ENCODE data around the gene COX19. TPM values are rescaled to one million over a fixed set of nuclear protein-coding genes. Genes with fewer than 3 reads are reported as not detected.

The COX19 gene
- total and polyA plus RNA-seq, 2 of the 13 experiments (the other 11 are each of a cell fraction or from before 2014, with no cell fraction given), result 11.5 to 21.7 TPM

DNA sequence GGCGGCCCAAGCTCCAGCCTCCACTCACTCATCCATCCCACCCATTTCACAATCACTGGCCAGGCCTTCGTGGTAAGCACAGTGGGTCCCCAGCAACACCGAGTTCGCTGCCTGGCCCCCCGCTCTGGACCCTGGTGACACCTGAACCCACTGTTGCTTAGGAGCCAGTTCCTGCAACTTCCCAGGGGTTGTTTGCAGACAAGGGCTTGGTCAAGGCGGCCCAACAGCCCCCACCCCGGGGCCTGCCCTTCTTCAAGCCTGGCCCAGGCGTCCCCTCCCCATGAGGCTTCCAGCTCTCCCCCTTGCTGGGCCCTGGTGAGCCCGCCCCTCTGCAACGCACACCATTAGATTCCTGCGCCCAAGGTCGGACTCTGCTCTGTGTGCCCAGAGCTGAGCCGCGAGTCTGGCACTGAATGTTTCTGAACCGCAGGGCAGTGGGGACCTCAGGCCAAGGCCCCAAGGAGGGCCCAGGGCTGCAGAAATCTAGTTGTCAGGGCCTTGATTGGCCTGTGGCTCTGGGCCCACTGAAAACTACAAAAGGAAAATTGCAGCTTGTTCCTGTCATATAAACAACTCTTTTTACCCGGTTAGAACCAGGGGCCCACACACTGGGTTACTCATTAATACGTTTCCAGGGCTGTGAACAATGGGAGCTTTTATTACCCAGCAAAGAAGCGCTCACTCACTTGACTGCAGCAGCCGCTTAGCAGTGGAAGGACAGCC lies 2.1 kb upstream of the COX19 start (continued):
- TF ChIP-seq NFYC (CRISPR knock-in tag; IDR thresholded peaks at IDR 0.05) (peak; percentile 61), ZNF724P (CRISPR knock-in tag; IDR thresholded peaks at IDR 0.05; ENCODE audit: borderline replicate concordance) (peak; percentile 85; the same call in 1 of the 2 replicates), CENPT (CRISPR knock-in tag; IDR thresholded peaks at IDR 0.05; ENCODE audit: low read depth) (no peak), RCOR2 (CRISPR knock-in tag; IDR thresholded peaks at IDR 0.05) (peak; percentile 52; the same call in 1 of the 2 replicates), PAF1 (CRISPR knock-in tag; IDR thresholded peaks at IDR 0.05) (peak; percentile 52; the same call in 1 of the 2 replicates), ZNF510 (CRISPR knock-in tag; IDR thresholded peaks at IDR 0.05; ENCODE audit: low read depth) (0 out of 2 replicates have a peak, but pooled peaks have one; percentile 2), SP2 (CRISPR knock-in tag; IDR thresholded peaks at IDR 0.05) (no peak), SAP130 (CRISPR knock-in tag; IDR thresholded peaks at IDR 0.05; ENCODE audit: low read depth) (peak; percentile 91), ZC3H4 (CRISPR knock-in tag; IDR thresholded peaks at IDR 0.05; ENCODE audit: borderline replicate concordance) (0 out of 2 replicates have a peak, but pooled peaks have one; percentile 35), ETV5 (CRISPR knock-in tag; IDR thresholded peaks at IDR 0.05; ENCODE audit: borderline replicate concordance) (peak; percentile 35; the same call in 1 of the 2 replicates), SNAI1 (CRISPR knock-in tag; IDR thresholded peaks at IDR 0.05; ENCODE audit: borderline replicate concordance) (no peak), ZNF557 (CRISPR knock-in tag; IDR thresholded peaks at IDR 0.05) (peak; percentile 84; the same call in 1 of the 2 replicates)
- TF ChIP-seq, protein P1, sequence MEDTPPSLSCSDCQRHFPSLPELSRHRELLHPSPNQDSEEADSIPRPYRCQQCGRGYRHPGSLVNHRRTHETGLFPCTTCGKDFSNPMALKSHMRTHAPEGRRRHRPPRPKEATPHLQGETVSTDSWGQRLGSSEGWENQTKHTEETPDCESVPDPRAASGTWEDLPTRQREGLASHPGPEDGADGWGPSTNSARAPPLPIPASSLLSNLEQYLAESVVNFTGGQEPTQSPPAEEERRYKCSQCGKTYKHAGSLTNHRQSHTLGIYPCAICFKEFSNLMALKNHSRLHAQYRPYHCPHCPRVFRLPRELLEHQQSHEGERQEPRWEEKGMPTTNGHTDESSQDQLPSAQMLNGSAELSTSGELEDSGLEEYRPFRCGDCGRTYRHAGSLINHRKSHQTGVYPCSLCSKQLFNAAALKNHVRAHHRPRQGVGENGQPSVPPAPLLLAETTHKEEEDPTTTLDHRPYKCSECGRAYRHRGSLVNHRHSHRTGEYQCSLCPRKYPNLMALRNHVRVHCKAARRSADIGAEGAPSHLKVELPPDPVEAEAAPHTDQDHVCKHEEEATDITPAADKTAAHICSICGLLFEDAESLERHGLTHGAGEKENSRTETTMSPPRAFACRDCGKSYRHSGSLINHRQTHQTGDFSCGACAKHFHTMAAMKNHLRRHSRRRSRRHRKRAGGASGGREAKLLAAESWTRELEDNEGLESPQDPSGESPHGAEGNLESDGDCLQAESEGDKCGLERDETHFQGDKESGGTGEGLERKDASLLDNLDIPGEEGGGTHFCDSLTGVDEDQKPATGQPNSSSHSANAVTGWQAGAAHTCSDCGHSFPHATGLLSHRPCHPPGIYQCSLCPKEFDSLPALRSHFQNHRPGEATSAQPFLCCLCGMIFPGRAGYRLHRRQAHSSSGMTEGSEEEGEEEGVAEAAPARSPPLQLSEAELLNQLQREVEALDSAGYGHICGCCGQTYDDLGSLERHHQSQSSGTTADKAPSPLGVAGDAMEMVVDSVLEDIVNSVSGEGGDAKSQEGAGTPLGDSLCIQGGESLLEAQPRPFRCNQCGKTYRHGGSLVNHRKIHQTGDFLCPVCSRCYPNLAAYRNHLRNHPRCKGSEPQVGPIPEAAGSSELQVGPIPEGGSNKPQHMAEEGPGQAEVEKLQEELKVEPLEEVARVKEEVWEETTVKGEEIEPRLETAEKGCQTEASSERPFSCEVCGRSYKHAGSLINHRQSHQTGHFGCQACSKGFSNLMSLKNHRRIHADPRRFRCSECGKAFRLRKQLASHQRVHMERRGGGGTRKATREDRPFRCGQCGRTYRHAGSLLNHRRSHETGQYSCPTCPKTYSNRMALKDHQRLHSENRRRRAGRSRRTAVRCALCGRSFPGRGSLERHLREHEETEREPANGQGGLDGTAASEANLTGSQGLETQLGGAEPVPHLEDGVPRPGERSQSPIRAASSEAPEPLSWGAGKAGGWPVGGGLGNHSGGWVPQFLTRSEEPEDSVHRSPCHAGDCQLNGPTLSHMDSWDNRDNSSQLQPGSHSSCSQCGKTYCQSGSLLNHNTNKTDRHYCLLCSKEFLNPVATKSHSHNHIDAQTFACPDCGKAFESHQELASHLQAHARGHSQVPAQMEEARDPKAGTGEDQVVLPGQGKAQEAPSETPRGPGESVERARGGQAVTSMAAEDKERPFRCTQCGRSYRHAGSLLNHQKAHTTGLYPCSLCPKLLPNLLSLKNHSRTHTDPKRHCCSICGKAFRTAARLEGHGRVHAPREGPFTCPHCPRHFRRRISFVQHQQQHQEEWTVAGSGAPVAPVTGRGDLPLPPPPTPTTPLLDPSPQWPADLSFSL (CRISPR knock-in tag; IDR thresholded peaks at IDR 0.05), result 0 out of 2 replicates have a peak, but pooled peaks have one; percentile 37
- TF ChIP-seq, protein P2, sequence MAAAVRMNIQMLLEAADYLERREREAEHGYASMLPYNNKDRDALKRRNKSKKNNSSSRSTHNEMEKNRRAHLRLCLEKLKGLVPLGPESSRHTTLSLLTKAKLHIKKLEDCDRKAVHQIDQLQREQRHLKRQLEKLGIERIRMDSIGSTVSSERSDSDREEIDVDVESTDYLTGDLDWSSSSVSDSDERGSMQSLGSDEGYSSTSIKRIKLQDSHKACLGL (CRISPR knock-in tag; IDR thresholded peaks at IDR 0.05), result peak; percentile 59; the same call in 1 of the 2 replicates
- TF ChIP-seq, protein P3, sequence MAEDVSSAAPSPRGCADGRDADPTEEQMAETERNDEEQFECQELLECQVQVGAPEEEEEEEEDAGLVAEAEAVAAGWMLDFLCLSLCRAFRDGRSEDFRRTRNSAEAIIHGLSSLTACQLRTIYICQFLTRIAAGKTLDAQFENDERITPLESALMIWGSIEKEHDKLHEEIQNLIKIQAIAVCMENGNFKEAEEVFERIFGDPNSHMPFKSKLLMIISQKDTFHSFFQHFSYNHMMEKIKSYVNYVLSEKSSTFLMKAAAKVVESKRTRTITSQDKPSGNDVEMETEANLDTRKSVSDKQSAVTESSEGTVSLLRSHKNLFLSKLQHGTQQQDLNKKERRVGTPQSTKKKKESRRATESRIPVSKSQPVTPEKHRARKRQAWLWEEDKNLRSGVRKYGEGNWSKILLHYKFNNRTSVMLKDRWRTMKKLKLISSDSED (CRISPR knock-in tag; IDR thresholded peaks at IDR 0.05), result no peak
- TF ChIP-seq, protein P4, sequence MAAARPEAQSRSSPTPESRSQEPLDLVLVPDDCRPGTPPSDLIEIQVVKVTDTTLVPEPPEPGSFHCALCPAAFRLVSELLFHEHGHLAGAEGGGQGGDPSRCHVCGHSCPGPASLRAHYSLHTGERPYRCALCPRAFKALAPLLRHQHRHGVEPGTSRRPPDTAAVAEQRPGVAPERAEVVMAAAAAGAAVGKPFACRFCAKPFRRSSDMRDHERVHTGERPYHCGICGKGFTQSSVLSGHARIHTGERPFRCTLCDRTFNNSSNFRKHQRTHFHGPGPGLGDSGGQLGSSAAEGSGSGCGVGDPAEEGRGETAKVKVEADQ (CRISPR knock-in tag; IDR thresholded peaks at IDR 0.05; ENCODE audit: borderline replicate concordance), result peak; percentile 60; the same call in 1 of the 2 replicates
- TF ChIP-seq, protein P5, sequence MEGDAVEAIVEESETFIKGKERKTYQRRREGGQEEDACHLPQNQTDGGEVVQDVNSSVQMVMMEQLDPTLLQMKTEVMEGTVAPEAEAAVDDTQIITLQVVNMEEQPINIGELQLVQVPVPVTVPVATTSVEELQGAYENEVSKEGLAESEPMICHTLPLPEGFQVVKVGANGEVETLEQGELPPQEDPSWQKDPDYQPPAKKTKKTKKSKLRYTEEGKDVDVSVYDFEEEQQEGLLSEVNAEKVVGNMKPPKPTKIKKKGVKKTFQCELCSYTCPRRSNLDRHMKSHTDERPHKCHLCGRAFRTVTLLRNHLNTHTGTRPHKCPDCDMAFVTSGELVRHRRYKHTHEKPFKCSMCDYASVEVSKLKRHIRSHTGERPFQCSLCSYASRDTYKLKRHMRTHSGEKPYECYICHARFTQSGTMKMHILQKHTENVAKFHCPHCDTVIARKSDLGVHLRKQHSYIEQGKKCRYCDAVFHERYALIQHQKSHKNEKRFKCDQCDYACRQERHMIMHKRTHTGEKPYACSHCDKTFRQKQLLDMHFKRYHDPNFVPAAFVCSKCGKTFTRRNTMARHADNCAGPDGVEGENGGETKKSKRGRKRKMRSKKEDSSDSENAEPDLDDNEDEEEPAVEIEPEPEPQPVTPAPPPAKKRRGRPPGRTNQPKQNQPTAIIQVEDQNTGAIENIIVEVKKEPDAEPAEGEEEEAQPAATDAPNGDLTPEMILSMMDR (CRISPR knock-in tag; IDR thresholded peaks at IDR 0.05), result peak; percentile 13; the same call in 1 of the 2 replicates
